GM21619 (cell line): Measurements from ENCODE around the gene MBNL2.

Source experiments
- ATAC-seq: cut with Tn5 transposase; IDR thresholded peaks from one replicate; pipeline ENCODE4 v1.9.1; 2021; ENCODE audit not compliant: unreplicated experiment

MBNL2 gene

GRCh38 chr13:97371486-97372109, 149.5 kb downstream of the MBNL2 start:
- no peak for ATAC-seq

GRCh38 chr13:97372936-97373335, 150.8 kb downstream of the MBNL2 start:
- no peak for ATAC-seq

- ATAC-seq, result no peak
Measured at GRCh38 chr13:97373787-97374186, 151.7 kb downstream of the MBNL2 start.

- no peak for ATAC-seq
Measured at GRCh38 chr13:97376981-97377380, 154.8 kb downstream of the MBNL2 start.

- no peak for ATAC-seq
Measured at GRCh38 chr13:97379386-97379785, 157.3 kb downstream of the MBNL2 start.

GRCh38 chr13:97380696-97381095, 158.6 kb downstream of the MBNL2 start:
- no peak for ATAC-seq

GRCh38 chr13:97381189-97381588, 159.1 kb downstream of the MBNL2 start:
- ATAC-seq, result no peak

GRCh38 chr13:97382276-97382675, 160.1 kb downstream of the MBNL2 start:
- no peak for ATAC-seq

- ATAC-seq, result no peak
Measured at GRCh38 chr13:97384371-97384770, 162.2 kb downstream of the MBNL2 start.

- ATAC-seq, result no peak
Measured at GRCh38 chr13:97385146-97385545, 163.0 kb downstream of the MBNL2 start.

GRCh38 chr13:97385854-97386253, 163.7 kb downstream of the MBNL2 start:
- no peak for ATAC-seq

GRCh38 chr13:97386801-97387484, 164.8 kb downstream of the MBNL2 start:
- peak; percentile 37 for ATAC-seq

- no peak for ATAC-seq
Measured at GRCh38 chr13:97387485-97387839, 165.3 kb downstream of the MBNL2 start.

GRCh38 chr13:97387890-97388289, 165.8 kb downstream of the MBNL2 start:
- ATAC-seq, result no peak

- ATAC-seq, result peak; percentile 53
Measured at GRCh38 chr13:97388373-97388772, 166.2 kb downstream of the MBNL2 start.

GRCh38 chr13:97390941-97391600, 168.9 kb downstream of the MBNL2 start:
- no peak for ATAC-seq

GRCh38 chr13:97392020-97392419, 169.9 kb downstream of the MBNL2 start:
- ATAC-seq, result no peak

GRCh38 chr13:97394542-97394941, 172.4 kb downstream of the MBNL2 start:
- no peak for ATAC-seq

GRCh38 chr13:97395447-97396136, 173.5 kb downstream of the MBNL2 start:
- no peak for ATAC-seq

GRCh38 chr13:97397267-97397666, 175.1 kb downstream of the MBNL2 start:
- ATAC-seq, result no peak

GRCh38 chr13:97401421-97401820, 179.3 kb downstream of the MBNL2 start:
- no peak for ATAC-seq
